Activated CD4-positive, CD25-positive, alpha-beta regulatory T cell (primary cell): Measurements from ENCODE around the gene F8A1.
"Not testable (repeated sequence)": the region's sequence is repeated elsewhere in the genome, so short reads cannot be mapped to it uniquely, and the experiment has no call there.

Experiments
- DNase-seq, 4 experiments: peaks; one replicate each; lab custom pipeline; 2025; lab: John Stamatoyannopoulos, UW

Gene F8A1

GRCh38 chrX:154886069-154886788 lies at the start of gene F8A1:
F8A1 (plus strand) TSS chrX:154886355; CDS start chrX:154886375, 20 bp downstream.
- not testable (repeated sequence) for DNase-seq

- DNase-seq = no peak
These were observed 45.3 kb upstream of the F8A1 start for GRCh38 chrX:154840856-154841255.

GRCh38 chrX:154850957-154851611 lies 35.1 kb upstream of the F8A1 start:
- no peak for DNase-seq

- DNase-seq = no peak
These were observed 30.9 kb upstream of the F8A1 start for GRCh38 chrX:154855256-154855655.

- not testable (repeated sequence) for DNase-seq
These were observed 17.6 kb upstream of the F8A1 start for GRCh38 chrX:154868522-154868921.

GRCh38 chrX:154873329-154873728 lies 12.8 kb upstream of the F8A1 start:
- DNase-seq = no peak

GRCh38 chrX:154884069-154884468 lies 2.1 kb upstream of the F8A1 start:
- DNase-seq = not testable (repeated sequence)

- not testable (repeated sequence) for DNase-seq
These were observed 1.1 kb upstream of the F8A1 start for GRCh38 chrX:154885057-154885456.

- not testable (repeated sequence) for DNase-seq
These were observed 606 bp upstream of the F8A1 start for GRCh38 chrX:154885549-154885948.

- not testable (repeated sequence) for DNase-seq
These were observed 650 bp downstream of the F8A1 start for GRCh38 chrX:154886789-154887221.

- DNase-seq = no peak
These were observed 5.0 kb downstream of the F8A1 start for GRCh38 chrX:154890990-154891639.

GRCh38 chrX:154892296-154892695 lies 6.1 kb downstream of the F8A1 start:
- no peak for DNase-seq

- DNase-seq = no peak
These were observed 14.2 kb downstream of the F8A1 start for GRCh38 chrX:154900323-154900722.

GRCh38 chrX:154902408-154902807 lies 16.3 kb downstream of the F8A1 start:
- DNase-seq = no peak

- DNase-seq = no peak
These were observed 22.7 kb downstream of the F8A1 start for GRCh38 chrX:154908821-154909220.

- DNase-seq = not testable (repeated sequence)
These were observed 23.9 kb downstream of the F8A1 start for GRCh38 chrX:154910048-154910447.

- DNase-seq = not testable (repeated sequence)
These were observed 24.4 kb downstream of the F8A1 start for GRCh38 chrX:154910528-154910927.

GRCh38 chrX:154914052-154914451 lies 27.9 kb downstream of the F8A1 start:
- DNase-seq = no peak

GRCh38 chrX:154918060-154918483 lies 31.9 kb downstream of the F8A1 start:
- DNase-seq = no peak

GRCh38 chrX:154924771-154925170 lies 38.6 kb downstream of the F8A1 start:
- DNase-seq = not testable (repeated sequence)
